Urinary bladder (tissue), 4 donors: Measurements from ENCODE around the gene PREPL. TPM values are rescaled to one million over a fixed set of nuclear protein-coding genes. Genes with fewer than 3 reads are reported as not detected.

ENCODE experiments used
- DNase-seq: peaks from one replicate; pipeline ENCODE4 v3.0.0-alpha.2; 2015; ENCODE audit errors: extremely low spot score
- H3K27ac ChIP-seq: one replicate; pipeline ENCODE4 v1.5.1; 2013; ENCODE audit warnings: low read depth, mild to moderate bottlenecking, moderate library complexity
- H3K36me3 ChIP-seq: one replicate; pipeline ENCODE4 v1.6.1; 2013; ENCODE audit warnings: mild to moderate bottlenecking, moderate library complexity; ENCODE audit not compliant: insufficient read depth
- H3K4me1 ChIP-seq: one replicate; pipeline ENCODE4 v1.6.1; 2013; ENCODE audit warnings: mild to moderate bottlenecking, moderate library complexity; ENCODE audit not compliant: insufficient read depth
- H3K4me3 ChIP-seq: one replicate; pipeline ENCODE4 v1.5.1; 2013; ENCODE audit warnings: low read depth, low read length
- WGBS: extraction: QIAGEN DNeasy Blood & Tissue Kit; methylation state at CpG from one replicate; pipeline ENCODE4 v1.1.7; 2013; 5-methylcytosine and 5-hydroxymethylcytosine counted together
- polyA plus RNA-seq: library from polyadenylated mRNA; stranded (reverse); fragments of 200-250 nt; gene quantifications from one replicate; pipeline ENCODE4 v1.2.3, GENCODE V29; 2013
- total RNA-seq: library from RNA; depleted of rRNA; stranded (reverse); fragments of >200 nt; gene quantifications from one replicate; pipeline ENCODE4 v1.2.3, GENCODE V29; 2014
- donor health status: healthy with polysubstance abuse.
- donor health status: healthy.

PREPL gene
- total and polyA plus RNA-seq, 2 donors: 30.2 to 104 TPM

DNA sequence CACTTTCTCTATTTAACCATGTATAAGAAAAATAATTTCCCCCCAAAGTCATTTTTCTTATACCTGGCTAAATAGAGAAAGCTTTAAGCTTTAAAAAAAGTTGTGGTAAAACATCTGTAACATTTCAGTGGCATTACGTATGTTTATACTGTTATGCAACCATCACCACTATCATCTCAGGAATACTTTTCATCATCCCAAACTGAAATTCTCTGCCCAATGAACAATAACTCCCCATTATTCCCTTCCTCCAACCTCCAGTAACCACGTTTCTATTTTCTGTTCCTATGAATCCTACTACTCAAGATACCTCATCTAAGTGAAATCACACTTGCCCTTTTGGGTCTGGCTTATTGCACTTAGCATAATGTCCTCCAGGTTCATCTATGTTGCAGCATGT, 87.7 kb downstream of the PREPL start:
- Histone ChIP-seq H3K4me3 (no peak overlapping the region), H3K27ac (no peak overlapping the region), H3K4me1 (no peaks in the 10 kb centered on the region), H3K36me3 (no peaks in the 10 kb centered on the region)
- DNase-seq: no peak
- WGBS: 45% methylated on average over 2 of the region's 2 CpGs

DNA sequence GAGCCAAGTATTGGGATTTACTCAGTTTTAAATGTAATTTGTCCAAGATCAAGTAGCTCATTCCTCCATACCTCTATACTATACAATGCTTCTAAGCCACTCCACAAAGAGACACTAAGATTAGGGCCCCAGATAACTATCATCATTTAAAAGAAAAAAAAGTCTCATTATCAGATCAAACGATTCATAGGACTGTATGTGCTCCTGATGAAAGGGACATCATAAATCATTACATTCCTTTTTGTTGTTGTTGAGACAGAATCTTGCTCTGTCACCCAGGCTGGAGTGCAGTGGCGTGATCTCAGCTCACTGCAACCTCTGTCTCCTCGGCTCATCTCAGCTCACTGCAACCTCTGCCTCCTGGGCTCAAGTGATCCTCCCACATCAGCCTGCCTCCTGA, 88.2 kb downstream of the PREPL start:
- DNase-seq: no peak
- 53% methylated on average over 3 of the region's 3 CpGs for WGBS
- Histone ChIP-seq H3K4me3 (no peak overlapping the region), H3K27ac (no peak overlapping the region), H3K4me1 (no peaks in the 10 kb centered on the region), H3K36me3 (no peaks in the 10 kb centered on the region)

DNA sequence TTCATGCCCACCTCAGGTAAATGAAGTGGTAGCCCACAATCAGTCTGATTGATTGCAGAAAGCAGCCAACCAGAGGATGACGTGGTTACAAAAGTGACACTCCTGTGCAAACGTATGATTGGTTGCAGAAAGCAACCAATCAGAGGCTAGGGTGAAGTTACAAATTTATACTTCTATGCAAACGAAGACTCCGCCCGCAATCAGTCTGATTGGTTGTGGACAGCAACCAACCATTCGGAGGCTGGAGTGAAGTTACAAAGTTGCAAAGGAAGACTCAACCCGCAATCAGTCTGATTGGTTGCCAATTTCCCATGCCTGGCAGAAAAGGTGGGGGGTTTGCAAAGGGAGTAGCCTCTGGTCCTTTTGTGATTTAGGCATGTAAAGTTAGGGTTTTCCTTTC, 90.0 kb downstream of the PREPL start:
- H3K4me1 ChIP-seq: no peaks in the 10 kb centered on the region
- no peak overlapping the region for H3K4me3 ChIP-seq
- whole genome bisulfite sequencing: 94% methylated on average over 7 of the region's 7 CpGs
- DNase-seq: no peak
- H3K27ac ChIP-seq: no peak overlapping the region
- H3K36me3 ChIP-seq: no peaks in the 10 kb centered on the region

DNA sequence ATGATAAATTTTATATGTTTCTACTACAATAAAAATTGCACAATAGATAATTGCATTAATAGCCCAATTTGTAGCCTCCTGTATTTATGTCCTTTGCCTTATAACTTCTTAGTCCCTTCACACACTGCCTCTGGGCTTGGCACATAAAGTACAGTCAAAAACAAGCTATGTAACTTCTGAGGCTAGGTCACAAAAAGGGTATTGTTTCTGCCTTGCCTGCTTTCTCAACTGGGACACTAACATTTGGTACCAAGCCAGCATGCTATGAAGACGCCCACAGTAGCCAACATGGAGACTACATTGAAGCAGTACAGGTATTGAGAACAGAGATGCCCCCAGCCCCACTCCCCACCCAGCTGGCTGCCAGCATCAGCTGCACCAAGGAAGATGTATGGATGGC, 91.5 kb downstream of the PREPL start:
- Histone ChIP-seq H3K4me1 (no peaks in the 10 kb centered on the region), H3K27ac (no peak overlapping the region), H3K36me3 (no peaks in the 10 kb centered on the region), H3K4me3 (no peak overlapping the region)
- 78% methylated on average over 1 of the region's 1 CpG for WGBS
- DNase-seq: no peak

DNA sequence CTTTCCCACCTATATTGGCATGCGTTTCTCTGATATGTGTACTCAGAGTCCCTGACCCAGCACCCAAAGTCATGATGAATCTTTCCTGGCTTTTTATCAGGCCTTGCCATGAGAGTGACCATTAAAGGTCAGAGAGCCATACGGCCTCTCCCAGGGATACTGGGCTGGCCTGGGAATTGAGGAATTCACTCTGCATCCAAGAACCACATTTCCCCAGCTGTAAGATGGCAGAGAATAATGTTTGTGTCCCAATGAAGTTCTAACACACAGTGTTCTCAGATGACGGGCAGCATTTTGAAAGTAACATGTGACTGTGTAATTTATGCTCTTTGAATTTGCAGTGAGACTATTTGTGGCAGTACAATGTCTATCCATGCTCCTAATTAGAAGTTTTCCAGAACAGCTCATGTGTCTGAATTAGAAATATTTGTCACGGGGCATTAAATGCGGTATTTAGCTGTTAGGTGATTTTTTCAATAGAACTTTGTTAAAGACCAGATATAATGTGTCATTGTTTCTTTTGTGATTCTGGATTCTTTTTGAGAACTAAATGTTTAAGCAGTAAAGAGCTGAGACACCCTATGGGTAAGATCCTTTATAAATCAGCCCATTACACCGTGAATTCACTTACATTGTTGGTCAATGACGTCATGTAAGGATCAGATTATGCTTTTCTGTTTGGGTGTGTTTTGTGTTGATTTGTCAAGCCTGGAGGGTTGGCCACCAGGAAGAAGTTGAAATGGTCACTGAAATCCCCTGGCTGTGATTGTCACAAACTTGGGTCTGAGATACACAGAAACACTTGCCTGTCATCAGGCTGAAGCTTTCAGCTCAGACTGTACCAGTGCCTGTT, 93.3 kb downstream of the PREPL start:
- WGBS: 70% methylated on average over 7 of the region's 7 CpGs
- Histone ChIP-seq H3K4me3 (no peak overlapping the region), H3K4me1 (no peaks in the 10 kb centered on the region), H3K27ac (no peak overlapping the region), H3K36me3 (no peaks in the 10 kb centered on the region)
- no peak for DNase-seq

Other genes starting within 250 kb of the PREPL start
- 67.3 TPM for gene PPM1B, start 192.6 kb downstream of the PREPL start, total RNA-seq
- 35.9 TPM for gene PPM1B, start 192.6 kb downstream of the PREPL start, polyA plus RNA-seq
- 0.26 TPM for gene SLC3A1, start 86.0 kb downstream of the PREPL start, total RNA-seq
- gene SLC3A1, start 86.0 kb downstream of the PREPL start, polyA plus RNA-seq: 0.30 TPM
- gene CAMKMT, start 453 bp upstream of the PREPL start, total RNA-seq: 20.2 TPM
- 5.4 TPM for gene CAMKMT, start 453 bp upstream of the PREPL start, polyA plus RNA-seq